GM18502 (cell line): ENCODE measurements around the gene BUB1B.

Experiments used
- ATAC-seq: cut with Tn5 transposase; IDR thresholded peaks from one replicate; pipeline ENCODE4 v1.9.1; 2021; ENCODE audit warnings: mild to moderate bottlenecking; ENCODE audit not compliant: unreplicated experiment, poor library complexity

BUB1B gene

GRCh38 chr15:40238532-40239403, 77.9 kb downstream of the BUB1B start, which contains the start of gene PAK6:
Gene PAK6 (plus strand): TSS chr15:40239063. CDS start chr15:40264786, 25,723 bp downstream.
- ATAC-seq, result no peak

- no peak for ATAC-seq
Measured at GRCh38 chr15:40239404-40239692, 78.5 kb downstream of the BUB1B start.

- ATAC-seq, result no peak
Measured at GRCh38 chr15:40239693-40240618, 79.1 kb downstream of the BUB1B start.

GRCh38 chr15:40240619-40241221, 79.9 kb downstream of the BUB1B start:
- no peak for ATAC-seq

GRCh38 chr15:40241269-40242212, 80.7 kb downstream of the BUB1B start:
- ATAC-seq, result no peak

- no peak for ATAC-seq
Measured at GRCh38 chr15:40242213-40242599, 81.3 kb downstream of the BUB1B start.

GRCh38 chr15:40242601-40243000, 81.7 kb downstream of the BUB1B start:
- ATAC-seq, result no peak

GRCh38 chr15:40243126-40243810, 82.4 kb downstream of the BUB1B start:
- ATAC-seq, result no peak

GRCh38 chr15:40244961-40245523, 84.2 kb downstream of the BUB1B start:
- ATAC-seq, result no peak

GRCh38 chr15:40245666-40246450, 85.0 kb downstream of the BUB1B start:
- ATAC-seq, result no peak

GRCh38 chr15:40246496-40247280, 85.8 kb downstream of the BUB1B start:
- ATAC-seq, result no peak

GRCh38 chr15:40247406-40247971, 86.6 kb downstream of the BUB1B start:
- ATAC-seq, result no peak

GRCh38 chr15:40248006-40248783, 87.3 kb downstream of the BUB1B start:
- no peak for ATAC-seq

- no peak for ATAC-seq
Measured at GRCh38 chr15:40249477-40250303, 88.8 kb downstream of the BUB1B start.

- ATAC-seq, result no peak
Measured at GRCh38 chr15:40250304-40250656, 89.4 kb downstream of the BUB1B start.
